Endothelial cell (in vitro differentiated cells): ENCODE measurements around the gene ITPR2. TPM values are rescaled to one million over a fixed set of nuclear protein-coding genes. Genes with fewer than 3 reads are reported as not detected.

ENCODE experiments used
- DNase-seq: peaks from one replicate; pipeline ENCODE4 v3.0.0; 2021; ENCODE audit warnings: low spot score
- H3K27ac Mint-ChIP-seq: one replicate; pipeline ENCODE4 v1.8.0; 2021; ENCODE audit warnings: mixed read lengths, inconsistent platforms; ENCODE audit not compliant: unreplicated experiment
- H3K27me3 Mint-ChIP-seq: one replicate; pipeline ENCODE4 v1.8.0; 2021; ENCODE audit warnings: mild to moderate bottlenecking, moderate library complexity, mixed read lengths, inconsistent platforms; ENCODE audit not compliant: unreplicated experiment
- H3K36me3 Mint-ChIP-seq: one replicate; pipeline ENCODE4 v1.8.0; 2021; ENCODE audit warnings: mild to moderate bottlenecking, low read depth, mixed read lengths, inconsistent platforms; ENCODE audit not compliant: unreplicated experiment
- H3K4me1 Mint-ChIP-seq: one replicate; pipeline ENCODE4 v1.8.0; 2021; ENCODE audit warnings: mild to moderate bottlenecking, mixed read lengths, inconsistent platforms; ENCODE audit not compliant: unreplicated experiment
- H3K4me3 Mint-ChIP-seq: one replicate; pipeline ENCODE4 v1.8.0; 2021; ENCODE audit warnings: mild to moderate bottlenecking, mixed read lengths, inconsistent platforms; ENCODE audit not compliant: unreplicated experiment
- H3K9me3 Mint-ChIP-seq: one replicate; pipeline ENCODE4 v1.8.0; 2021; ENCODE audit warnings: mixed read lengths, inconsistent platforms; ENCODE audit not compliant: unreplicated experiment
- total RNA-seq: library from RNA; stranded (reverse); fragmentation: NEBNext Ultra II Directional; extraction: Animal tissue kit (Norgen Biotek cat#: 25700); gene quantifications from one replicate; pipeline ENCODE4 v1.2.1, GENCODE V29; 2021; ENCODE audit not compliant: unreplicated experiment
- TF ChIP-seq, protein P1 (sequence below): fragments of 200-600 bp; sonication (generic); IDR thresholded peaks from one replicate; pipeline ENCODE4 v1.5.0; 2021; ENCODE audit warnings: antibody characterized with exemption; ENCODE audit not compliant: unreplicated experiment

ITPR2 gene
- total RNA-seq, 1 donor from 2014 or later: 33.8 TPM

- H3K27me3 Mint-ChIP-seq: no peaks in the 10 kb centered on the region
- H3K27ac Mint-ChIP-seq: no peak overlapping the region
- no peak for DNase-seq
- H3K36me3 Mint-ChIP-seq: no peaks in the 10 kb centered on the region
- H3K4me1 Mint-ChIP-seq: peaks cover 3% of the 10 kb centered on the region
- TF ChIP-seq, protein P1, sequence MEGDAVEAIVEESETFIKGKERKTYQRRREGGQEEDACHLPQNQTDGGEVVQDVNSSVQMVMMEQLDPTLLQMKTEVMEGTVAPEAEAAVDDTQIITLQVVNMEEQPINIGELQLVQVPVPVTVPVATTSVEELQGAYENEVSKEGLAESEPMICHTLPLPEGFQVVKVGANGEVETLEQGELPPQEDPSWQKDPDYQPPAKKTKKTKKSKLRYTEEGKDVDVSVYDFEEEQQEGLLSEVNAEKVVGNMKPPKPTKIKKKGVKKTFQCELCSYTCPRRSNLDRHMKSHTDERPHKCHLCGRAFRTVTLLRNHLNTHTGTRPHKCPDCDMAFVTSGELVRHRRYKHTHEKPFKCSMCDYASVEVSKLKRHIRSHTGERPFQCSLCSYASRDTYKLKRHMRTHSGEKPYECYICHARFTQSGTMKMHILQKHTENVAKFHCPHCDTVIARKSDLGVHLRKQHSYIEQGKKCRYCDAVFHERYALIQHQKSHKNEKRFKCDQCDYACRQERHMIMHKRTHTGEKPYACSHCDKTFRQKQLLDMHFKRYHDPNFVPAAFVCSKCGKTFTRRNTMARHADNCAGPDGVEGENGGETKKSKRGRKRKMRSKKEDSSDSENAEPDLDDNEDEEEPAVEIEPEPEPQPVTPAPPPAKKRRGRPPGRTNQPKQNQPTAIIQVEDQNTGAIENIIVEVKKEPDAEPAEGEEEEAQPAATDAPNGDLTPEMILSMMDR: no peak
- H3K4me3 Mint-ChIP-seq: no peak overlapping the region
- no peaks in the 10 kb centered on the region for H3K9me3 Mint-ChIP-seq
Observed at GRCh38 chr12:26633591-26634210, 199.3 kb downstream of the ITPR2 start.

DNA sequence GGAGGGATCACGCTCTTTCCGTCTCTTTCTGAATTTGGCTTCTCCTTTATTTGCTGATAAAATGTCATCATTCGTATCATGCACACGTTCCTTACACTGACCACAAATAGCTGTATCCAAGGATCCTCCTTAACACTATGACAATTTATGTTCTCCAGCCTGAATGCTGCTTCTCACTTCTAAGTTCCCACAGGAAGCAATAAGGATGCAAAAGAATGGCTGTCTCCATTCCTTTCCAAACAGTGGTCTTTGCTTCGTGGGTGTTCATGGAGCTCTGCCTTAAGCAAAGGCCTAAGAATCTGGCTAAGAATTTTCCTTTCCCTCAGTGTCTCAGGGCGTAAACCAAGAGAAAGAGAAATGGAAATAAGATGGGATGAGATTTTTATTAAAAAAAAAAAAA lies 200.2 kb downstream of the ITPR2 start:
- no peaks in the 10 kb centered on the region for H3K9me3 Mint-ChIP-seq
- H3K27me3 Mint-ChIP-seq: no peaks in the 10 kb centered on the region
- TF ChIP-seq, protein P1: no peak
- no peaks in the 10 kb centered on the region for H3K36me3 Mint-ChIP-seq
- H3K4me3 Mint-ChIP-seq: no peak overlapping the region
- no peak overlapping the region for H3K27ac Mint-ChIP-seq
- H3K4me1 Mint-ChIP-seq: peaks cover 3% of the 10 kb centered on the region
- DNase-seq: no peak

GRCh38 chr12:26631846-26632245 lies 201.1 kb downstream of the ITPR2 start:
- no peak for DNase-seq
- TF ChIP-seq, protein P1: no peak
- Mint-ChIP-seq H3K36me3 (no peaks in the 10 kb centered on the region), H3K4me1 (peaks cover 3% of the 10 kb centered on the region), H3K27me3 (no peaks in the 10 kb centered on the region), H3K27ac (no peak overlapping the region), H3K9me3 (no peaks in the 10 kb centered on the region), H3K4me3 (no peak overlapping the region)

DNA sequence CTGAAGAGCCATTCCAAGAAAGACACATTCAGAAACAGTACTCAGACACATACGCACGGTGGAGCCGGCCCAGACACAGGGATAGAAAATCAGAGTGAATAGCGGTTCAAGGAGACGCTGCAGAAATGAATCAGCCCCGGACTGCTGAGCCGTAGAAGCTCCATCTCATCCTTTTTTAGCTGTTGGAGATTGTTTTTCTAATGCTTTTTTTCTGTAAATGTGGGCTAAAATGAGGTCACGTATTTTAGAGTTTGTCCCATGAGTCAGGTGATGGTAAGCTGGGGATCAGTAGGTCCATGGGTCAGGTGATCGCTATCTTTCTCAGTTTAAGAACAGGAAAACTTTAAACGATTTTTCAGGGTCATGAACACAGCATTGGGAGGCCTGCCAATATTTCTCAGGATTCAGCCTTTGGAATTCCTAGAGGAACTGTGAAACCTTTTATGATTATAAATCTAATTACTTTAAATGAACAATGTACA lies 202.4 kb downstream of the ITPR2 start:
- DNase-seq: no peak
- TF ChIP-seq, protein P1: no peak
- H3K4me1 Mint-ChIP-seq: no peaks in the 10 kb centered on the region
- H3K27ac Mint-ChIP-seq: no peak overlapping the region
- peaks cover 7% of the 10 kb centered on the region for H3K36me3 Mint-ChIP-seq
- H3K9me3 Mint-ChIP-seq: no peaks in the 10 kb centered on the region
- no peaks in the 10 kb centered on the region for H3K27me3 Mint-ChIP-seq
- no peak overlapping the region for H3K4me3 Mint-ChIP-seq

DNA sequence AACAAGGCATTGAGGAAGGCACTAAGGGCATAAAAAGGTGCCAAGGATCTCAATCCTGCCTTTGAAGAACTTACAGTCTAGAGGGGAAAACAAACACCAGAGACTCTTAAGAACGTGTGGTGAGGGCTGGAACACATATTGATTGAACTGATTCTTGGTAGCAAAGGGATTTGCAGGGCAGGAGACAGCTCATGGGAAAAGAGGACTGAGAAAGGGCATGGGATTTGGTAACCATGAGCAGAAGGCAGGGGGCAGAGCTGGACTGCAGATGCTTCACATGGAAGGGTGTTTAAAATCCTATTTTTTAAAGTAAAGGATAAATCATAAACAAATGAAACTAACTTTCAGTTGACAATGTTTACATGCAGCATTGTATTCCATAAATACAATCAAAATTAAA lies 203.1 kb downstream of the ITPR2 start:
- H3K9me3 Mint-ChIP-seq: no peaks in the 10 kb centered on the region
- peaks cover 7% of the 10 kb centered on the region for H3K36me3 Mint-ChIP-seq
- TF ChIP-seq, protein P1: no peak
- H3K4me3 Mint-ChIP-seq: no peak overlapping the region
- no peak for DNase-seq
- no peak overlapping the region for H3K27ac Mint-ChIP-seq
- H3K4me1 Mint-ChIP-seq: no peaks in the 10 kb centered on the region
- H3K27me3 Mint-ChIP-seq: no peaks in the 10 kb centered on the region
